Kidney tubule cell (primary cell): ENCODE measurements around the gene S1PR1.
A peak's percentile ranks its signal among the peaks of the same experiment; 100 is the strongest.
"Not testable (repeated sequence)": the region's sequence is repeated elsewhere in the genome, so short reads cannot be mapped to it uniquely, and the experiment has no call there.

Source experiments
- DNase-seq: peaks from one replicate; pipeline ENCODE4 v3.0.0-alpha.2; 2018; ENCODE audit warnings: low spot score

The S1PR1 gene

GRCh38 chr1:101236516-101237228 is at the start of gene S1PR1:
TSS of gene S1PR1 (plus strand) at chr1:101237019. CDS start at chr1:101238985, 1,966 bp downstream.
- DNase-seq = peak; percentile 45

- DNase-seq = no peak
These were observed 49.5 kb upstream of the S1PR1 start for GRCh38 chr1:101187297-101187696.

- DNase-seq = peak; percentile 20
These were observed 48.5 kb upstream of the S1PR1 start for GRCh38 chr1:101188331-101188730.

GRCh38 chr1:101188968-101189367 is 47.9 kb upstream of the S1PR1 start:
- DNase-seq = not testable (repeated sequence)

- peak; percentile 51 for DNase-seq
These were observed 46.4 kb upstream of the S1PR1 start for GRCh38 chr1:101190441-101190840.

- DNase-seq = no peak
These were observed 45.8 kb upstream of the S1PR1 start for GRCh38 chr1:101191049-101191448.

GRCh38 chr1:101193733-101194169 is 43.1 kb upstream of the S1PR1 start:
- DNase-seq = peak; percentile 49

GRCh38 chr1:101194746-101195145 is 42.1 kb upstream of the S1PR1 start:
- no peak for DNase-seq

GRCh38 chr1:101196668-101197067 is 40.2 kb upstream of the S1PR1 start:
- DNase-seq = no peak

GRCh38 chr1:101198842-101199636 is 37.8 kb upstream of the S1PR1 start:
- DNase-seq = peak; percentile 14

GRCh38 chr1:101199637-101199982 is 37.2 kb upstream of the S1PR1 start:
- DNase-seq = no peak

- DNase-seq = peak; percentile 88
These were observed 36.3 kb upstream of the S1PR1 start for GRCh38 chr1:101200513-101200912.

- peak; percentile 15 for DNase-seq
These were observed 32.8 kb upstream of the S1PR1 start for GRCh38 chr1:101203820-101204540.

- DNase-seq = no peak
These were observed 31.4 kb upstream of the S1PR1 start for GRCh38 chr1:101205457-101205856.

GRCh38 chr1:101206139-101206538 is 30.7 kb upstream of the S1PR1 start:
- DNase-seq = not testable (repeated sequence)

- DNase-seq = not testable (repeated sequence)
These were observed 29.5 kb upstream of the S1PR1 start for GRCh38 chr1:101207271-101207670.

GRCh38 chr1:101207891-101208290 is 28.9 kb upstream of the S1PR1 start:
- DNase-seq = no peak

GRCh38 chr1:101215363-101216011 is 21.3 kb upstream of the S1PR1 start:
- DNase-seq = no peak

GRCh38 chr1:101216623-101217022 is 20.2 kb upstream of the S1PR1 start:
- DNase-seq = no peak

GRCh38 chr1:101217148-101217547 is 19.7 kb upstream of the S1PR1 start:
- DNase-seq = no peak

- not testable (repeated sequence) for DNase-seq
These were observed 17.9 kb upstream of the S1PR1 start for GRCh38 chr1:101218968-101219367.
